Activated T-cell treated with anti-CD3 and anti-CD28 coated beads, Interleukin-2, amount 50 U/mL, for 4 hours (primary cell): Measurements from ENCODE around the gene ENTR1. TPM values are rescaled to one million over a fixed set of nuclear protein-coding genes. Genes with fewer than 3 reads are reported as not detected.

Source experiments
- ATAC-seq, 2 donors: fragments of 200-7000 bp; cut with Tn5 transposase; one replicate each; pipeline ENCODE4 v1.10.0; 2021
- DNase-seq: peaks from one replicate; pipeline ENCODE4 v3.0.0-alpha.2; 2020
- H3K27me3 Mint-ChIP-seq: one replicate; pipeline ENCODE4 v1.8.0; 2021; ENCODE audit warnings: low read depth, mixed read lengths
- H3K36me3 Mint-ChIP-seq: one replicate; pipeline ENCODE4 v1.8.0; 2022; ENCODE audit warnings: mixed read lengths; ENCODE audit not compliant: insufficient read depth
- H3K4me1 Mint-ChIP-seq: one replicate; pipeline ENCODE4 v1.8.0; 2021; ENCODE audit warnings: low read depth, mixed read lengths
- H3K4me3 Mint-ChIP-seq: one replicate; pipeline ENCODE4 v1.8.0; 2021; ENCODE audit warnings: mild to moderate bottlenecking, moderate library complexity, mixed read lengths
- H3K9me3 Mint-ChIP-seq: one replicate; pipeline ENCODE4 v1.8.0; 2021; ENCODE audit warnings: mixed read lengths
- total RNA-seq, 3 donors: library from RNA; stranded (reverse); gene quantifications; one replicate each; pipeline ENCODE4 v1.2.1, GENCODE V29; 2021

Gene ENTR1
- total RNA-seq, 3 donors from 2014 or later = 52.8 to 65.0 (median 59.9) TPM

DNA sequence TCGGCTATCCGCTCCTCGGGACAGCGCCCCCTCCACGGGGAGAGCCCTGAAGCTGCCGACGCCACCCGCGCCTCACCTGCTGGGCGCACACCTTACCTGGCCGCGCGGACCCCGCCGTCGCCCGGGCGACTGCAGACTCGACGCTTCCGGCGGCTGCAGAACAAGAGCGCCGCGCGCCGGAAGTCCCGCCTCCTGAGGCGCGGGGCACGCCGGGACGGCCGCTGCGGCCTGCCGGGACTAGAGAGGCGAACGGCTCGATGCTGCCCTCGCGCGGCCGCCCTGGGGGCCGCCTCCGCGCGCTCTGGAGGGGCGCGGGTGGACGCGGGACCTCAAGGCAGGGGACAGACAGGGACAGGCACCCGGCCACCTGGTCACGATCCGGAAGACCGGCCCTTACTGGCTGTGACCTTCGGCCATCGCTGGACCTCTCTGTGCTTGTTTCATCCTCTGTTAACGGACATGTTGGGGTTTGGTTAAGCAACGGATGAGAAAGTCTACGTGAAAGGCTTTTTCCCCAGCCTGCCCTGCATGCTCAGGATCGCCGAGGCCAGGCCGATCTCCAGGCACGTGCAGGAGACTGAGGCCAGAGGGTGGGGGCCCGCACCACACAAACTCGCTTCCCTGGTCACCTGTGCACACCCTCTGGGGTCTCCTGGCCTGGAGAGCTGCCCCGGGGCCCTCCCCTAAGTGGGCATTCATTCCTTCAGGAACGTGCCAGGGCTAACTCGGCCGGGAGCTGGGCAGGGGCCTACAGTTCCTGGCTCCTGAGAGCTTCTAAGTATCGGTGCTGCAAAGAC lies 10.2 kb downstream of the ENTR1 start, which contains the start of gene SNAPC4:
Gene SNAPC4, minus strand, starts transcription at position 133 of the 797 bp plus-strand sequence. CDS start 1,742 bp downstream, outside the sequence.
- Mint-ChIP-seq H3K27me3 (no peaks in the 10 kb centered on the region), H3K36me3 (peaks cover 13% of the 10 kb centered on the region), H3K9me3 (no peaks in the 10 kb centered on the region), H3K4me1 (peaks cover 54% of the 10 kb centered on the region), H3K4me3 (peak within 1 kb of the TSS; percentile 91)
- ATAC-seq (peak; percentile 82 to 84), DNase-seq (peak; percentile 84)

DNA sequence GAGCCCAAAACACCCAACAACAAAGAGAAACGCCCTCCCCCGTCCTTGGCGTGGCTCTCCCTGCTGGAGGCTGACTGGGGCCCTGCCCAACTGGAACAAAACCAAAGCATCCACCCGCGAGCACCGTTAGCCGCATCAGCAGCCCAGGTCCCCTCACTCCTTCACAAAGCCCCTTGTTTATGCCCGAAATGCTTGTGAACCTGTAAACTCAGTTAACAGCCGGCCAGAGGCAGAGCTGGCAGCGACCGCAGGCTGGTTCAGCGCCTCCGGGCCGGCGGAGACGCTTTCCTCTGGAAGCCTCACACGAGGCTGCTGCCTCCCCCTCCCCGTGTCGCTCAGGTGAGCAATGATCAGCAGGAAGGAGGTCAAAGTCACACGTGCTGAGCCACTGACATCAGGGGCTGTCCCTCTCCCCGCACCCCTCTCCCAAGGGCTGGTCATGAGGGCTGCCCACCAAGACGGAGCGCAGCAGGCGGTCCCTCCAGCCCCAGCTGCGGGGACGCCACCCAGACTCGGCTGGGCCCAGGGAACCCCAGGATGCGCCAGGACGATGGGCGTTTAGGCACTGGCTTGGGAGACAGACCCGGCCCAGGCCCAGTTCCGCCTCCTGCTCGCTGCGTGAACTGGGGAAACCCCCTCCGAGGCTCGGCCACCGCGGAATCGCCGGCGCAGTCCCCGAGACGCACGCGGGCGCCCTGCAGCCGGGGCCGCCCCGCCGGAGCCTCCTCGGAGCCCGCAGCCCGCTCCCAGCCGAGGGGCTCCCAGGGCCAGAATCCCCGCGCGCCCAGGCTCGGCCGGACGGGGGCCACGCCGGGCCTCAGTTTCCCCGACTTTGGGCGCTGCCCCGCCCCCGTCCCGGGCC lies 11.0 kb downstream of the ENTR1 start:
- ATAC-seq (peak; percentile 35 to 42), DNase-seq (peak; percentile 27)
- Mint-ChIP-seq H3K27me3 (no peaks in the 10 kb centered on the region), H3K36me3 (peaks cover 18% of the 10 kb centered on the region), H3K4me1 (peaks cover 45% of the 10 kb centered on the region), H3K4me3 (peak overlapping the region; percentile 91), H3K9me3 (no peaks in the 10 kb centered on the region)

DNA sequence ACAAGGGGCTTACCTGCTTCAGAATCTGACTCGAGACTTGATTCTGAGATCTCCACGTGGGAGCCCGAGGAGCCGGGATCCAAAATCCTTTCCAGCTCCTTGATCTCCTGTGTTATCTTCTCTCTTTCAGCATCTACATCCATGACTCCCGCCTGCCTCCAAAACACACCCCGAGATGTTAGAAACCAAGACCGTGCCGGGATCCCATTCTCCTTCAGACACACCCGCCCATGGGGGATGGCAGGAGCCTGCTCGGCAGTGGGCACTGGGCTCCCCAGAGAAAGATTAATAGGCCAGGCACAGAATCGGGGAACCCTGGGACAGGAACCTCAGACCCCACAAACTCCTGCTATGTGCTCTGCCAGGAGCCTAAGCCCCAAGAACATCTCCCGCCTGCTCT lies 12.1 kb downstream of the ENTR1 start:
- ATAC-seq = no peak
- DNase-seq = no peak
- H3K27me3 Mint-ChIP-seq = no peaks in the 10 kb centered on the region
- peaks cover 16% of the 10 kb centered on the region for H3K36me3 Mint-ChIP-seq
- no peaks in the 10 kb centered on the region for H3K9me3 Mint-ChIP-seq
- H3K4me1 Mint-ChIP-seq = peaks cover 34% of the 10 kb centered on the region
- H3K4me3 Mint-ChIP-seq = peak overlapping the region; percentile 91

DNA sequence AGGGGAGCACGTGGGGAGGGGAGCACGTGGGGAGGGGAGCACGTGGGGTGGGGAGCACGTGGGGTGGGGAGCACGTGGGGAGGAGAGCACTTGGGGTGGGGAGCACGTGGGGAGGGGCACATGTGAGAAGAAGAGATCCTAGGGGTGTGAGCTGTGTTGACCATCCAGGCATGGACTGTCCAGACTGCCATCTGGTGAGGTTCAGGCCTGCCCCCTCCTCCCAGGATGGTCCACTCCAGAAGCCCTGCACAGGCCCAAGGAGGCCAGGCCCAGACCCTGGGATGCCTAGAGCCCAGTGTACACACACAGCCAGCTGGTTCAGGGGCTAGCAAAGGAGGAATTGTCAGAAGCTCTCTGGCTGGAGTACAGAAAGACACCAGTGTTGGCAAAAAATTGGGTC lies 12.8 kb downstream of the ENTR1 start:
- DNase-seq = no peak
- no peaks in the 10 kb centered on the region for H3K27me3 Mint-ChIP-seq
- no peaks in the 10 kb centered on the region for H3K9me3 Mint-ChIP-seq
- no peak for ATAC-seq
- H3K4me1 Mint-ChIP-seq = peaks cover 32% of the 10 kb centered on the region
- peaks cover 16% of the 10 kb centered on the region for H3K36me3 Mint-ChIP-seq
- H3K4me3 Mint-ChIP-seq = no peak overlapping the region

- H3K36me3 Mint-ChIP-seq = peaks cover 26% of the 10 kb centered on the region
- H3K4me3 Mint-ChIP-seq = no peak overlapping the region
Measured at GRCh38 chr9:136396219-136396515, 14.2 kb downstream of the ENTR1 start.

GRCh38 chr9:136395345-136396218 lies 14.8 kb downstream of the ENTR1 start:
- no peak for ATAC-seq
- Mint-ChIP-seq H3K36me3 (peaks cover 27% of the 10 kb centered on the region), H3K9me3 (no peaks in the 10 kb centered on the region), H3K27me3 (no peaks in the 10 kb centered on the region), H3K4me1 (peaks cover 21% of the 10 kb centered on the region), H3K4me3 (no peak overlapping the region)
- no peak for DNase-seq

More at GRCh38 chr9:136396219-136396515, 14.2 kb downstream of the ENTR1 start:
- H3K27me3 Mint-ChIP-seq = no peaks in the 10 kb centered on the region
- DNase-seq (no peak), ATAC-seq (no peak)
- H3K9me3 Mint-ChIP-seq = no peaks in the 10 kb centered on the region
- H3K4me1 Mint-ChIP-seq = peaks cover 23% of the 10 kb centered on the region

DNA sequence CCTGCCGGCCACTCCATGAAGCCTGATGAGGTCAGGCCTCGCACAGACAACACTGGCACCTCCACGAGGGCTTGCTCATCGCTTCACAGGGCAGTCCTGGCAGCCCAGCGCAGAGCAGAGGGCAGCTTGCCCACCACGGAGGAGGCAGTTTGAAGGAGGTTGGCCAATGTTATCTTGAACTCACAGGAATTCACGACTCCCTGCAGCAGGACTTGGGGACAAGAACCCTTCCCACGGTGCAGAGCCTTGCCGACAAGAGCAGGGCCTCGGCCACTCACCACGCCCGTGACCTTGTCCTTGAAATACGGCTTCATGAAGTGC lies 15.4 kb downstream of the ENTR1 start:
- ATAC-seq = no peak

GRCh38 chr9:136394312-136395019 lies 15.9 kb downstream of the ENTR1 start:
- Mint-ChIP-seq H3K4me3 (no peak overlapping the region), H3K4me1 (peaks cover 17% of the 10 kb centered on the region), H3K36me3 (peaks cover 30% of the 10 kb centered on the region), H3K27me3 (no peaks in the 10 kb centered on the region), H3K9me3 (no peaks in the 10 kb centered on the region)
- DNase-seq (no peak), ATAC-seq (no peak)

More for the DNA sequence above, 15.4 kb downstream of the ENTR1 start:
- peaks cover 17% of the 10 kb centered on the region for H3K4me1 Mint-ChIP-seq
- peaks cover 27% of the 10 kb centered on the region for H3K36me3 Mint-ChIP-seq
- no peaks in the 10 kb centered on the region for H3K9me3 Mint-ChIP-seq
- no peak overlapping the region for H3K4me3 Mint-ChIP-seq
- H3K27me3 Mint-ChIP-seq = no peaks in the 10 kb centered on the region
- no peak for DNase-seq

DNA sequence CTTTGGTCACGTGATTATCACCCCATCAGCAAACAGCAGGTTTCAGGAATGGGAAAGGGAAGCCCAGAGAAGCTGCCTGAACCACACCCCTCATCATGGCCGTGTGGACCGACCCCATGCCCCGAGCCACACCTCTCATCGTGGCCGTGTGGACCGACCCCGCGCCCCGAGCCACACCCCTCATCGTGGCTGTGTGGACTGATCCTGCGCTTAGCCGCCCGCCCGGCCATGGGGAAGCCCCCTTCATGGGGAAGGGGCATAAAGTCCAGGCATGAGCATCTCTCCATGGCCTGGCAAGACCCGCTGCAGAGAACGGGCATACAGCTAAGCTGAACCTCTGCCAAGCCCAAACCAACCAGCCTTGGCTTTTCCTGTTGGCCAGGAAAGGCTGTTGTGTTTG lies 16.9 kb downstream of the ENTR1 start:
- H3K36me3 Mint-ChIP-seq = peaks cover 29% of the 10 kb centered on the region
- no peaks in the 10 kb centered on the region for H3K9me3 Mint-ChIP-seq

GRCh38 chr9:136392538-136393449 lies 17.6 kb downstream of the ENTR1 start:
- ATAC-seq (no peak), DNase-seq (no peak)
- Mint-ChIP-seq H3K36me3 (peaks cover 30% of the 10 kb centered on the region), H3K27me3 (no peaks in the 10 kb centered on the region), H3K4me3 (no peak overlapping the region), H3K4me1 (peaks cover 4% of the 10 kb centered on the region), H3K9me3 (no peaks in the 10 kb centered on the region)

More for the DNA sequence above, 16.9 kb downstream of the ENTR1 start:
- ATAC-seq = no peak
- no peak for DNase-seq
- H3K27me3 Mint-ChIP-seq = no peaks in the 10 kb centered on the region
- H3K4me3 Mint-ChIP-seq = no peak overlapping the region
- H3K4me1 Mint-ChIP-seq = peaks cover 9% of the 10 kb centered on the region

DNA sequence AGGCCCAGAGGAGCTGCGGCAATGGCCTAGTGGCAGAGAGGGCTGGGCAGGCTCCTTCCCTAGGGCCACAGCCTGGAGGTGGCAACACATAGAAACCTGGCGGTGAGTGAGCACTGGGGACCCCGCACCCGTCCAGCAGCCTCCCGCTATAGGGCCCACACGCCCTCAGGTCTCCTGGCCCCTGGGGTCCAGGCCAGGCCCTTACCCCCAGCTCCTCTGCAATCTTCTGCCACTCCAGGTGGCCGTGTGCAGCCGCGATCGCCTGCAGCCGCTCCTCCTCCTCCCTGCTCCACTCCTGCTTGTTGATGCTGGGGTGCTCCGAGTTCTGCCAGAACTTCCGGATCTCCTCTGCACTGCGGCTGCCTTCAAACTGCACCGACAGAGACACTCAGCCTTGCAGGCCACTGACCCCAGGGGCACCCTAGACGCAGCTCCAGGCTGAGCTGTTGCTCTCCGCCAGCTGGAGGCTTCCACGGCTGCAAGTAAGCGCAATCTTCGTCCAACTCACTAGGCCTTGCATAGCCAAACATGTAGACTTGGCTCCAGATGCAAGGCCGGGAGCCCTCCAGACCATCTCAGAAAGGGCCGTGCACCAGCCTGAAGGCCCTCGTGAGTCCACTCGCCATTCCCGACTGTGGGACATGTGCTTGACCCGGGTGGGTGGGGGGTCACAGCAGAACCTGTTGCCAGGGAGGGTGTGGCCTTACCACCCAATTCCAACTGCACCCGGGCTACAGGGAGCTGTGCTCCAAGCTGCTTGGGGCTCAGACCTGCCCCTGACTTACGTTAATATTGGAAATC lies 18.5 kb downstream of the ENTR1 start:
- H3K36me3 Mint-ChIP-seq = peaks cover 33% of the 10 kb centered on the region
- no peak for ATAC-seq

GRCh38 chr9:136389396-136389795 lies 21.0 kb downstream of the ENTR1 start:
- Mint-ChIP-seq H3K4me3 (no peak overlapping the region), H3K36me3 (peaks cover 43% of the 10 kb centered on the region), H3K9me3 (no peaks in the 10 kb centered on the region), H3K4me1 (peaks cover 19% of the 10 kb centered on the region), H3K27me3 (no peaks in the 10 kb centered on the region)
- ATAC-seq (no peak), DNase-seq (no peak)

More for the DNA sequence above, 18.5 kb downstream of the ENTR1 start:
- H3K27me3 Mint-ChIP-seq = no peaks in the 10 kb centered on the region
- H3K9me3 Mint-ChIP-seq = no peaks in the 10 kb centered on the region
- H3K4me1 Mint-ChIP-seq = peaks cover 2% of the 10 kb centered on the region
- no peak for DNase-seq
- H3K4me3 Mint-ChIP-seq = no peak overlapping the region
